Activated CD4-positive, alpha-beta memory T cell treated with anti-CD3 and anti-CD28 coated beads for 36 hours (primary cell): ENCODE results near the gene TFAP2B. TPM values are rescaled to one million over a fixed set of nuclear protein-coding genes. Genes with fewer than 3 reads are reported as not detected.

Source experiments
- CTCF ChIA-PET: fragments of 350-600 bp; sonication (Branson Sonifier 250); formaldehyde crosslinking; loops from one replicate; lab custom pipeline; 2021; ENCODE audit warnings: antibody characterized with exemption, inconsistent platforms; lab: Charles Lee
- POLR2A ChIA-PET: fragments of 350-600 bp; sonication (Branson Sonifier 250); formaldehyde crosslinking; loops from one replicate; lab custom pipeline; 2021; ENCODE audit warnings: antibody characterized with exemption; lab: Charles Lee
- DNase-seq: peaks from one replicate; pipeline ENCODE4 v3.0.0-alpha.2; 2020
- H3K27ac Mint-ChIP-seq: one replicate; pipeline ENCODE4 v1.8.0; 2021; ENCODE audit warnings: mixed read lengths
- H3K27me3 Mint-ChIP-seq: one replicate; pipeline ENCODE4 v1.8.0; 2021; ENCODE audit warnings: mixed read lengths
- H3K36me3 Mint-ChIP-seq: one replicate; pipeline ENCODE4 v1.8.0; 2021; ENCODE audit warnings: mixed read lengths
- H3K4me1 Mint-ChIP-seq: one replicate; pipeline ENCODE4 v1.8.0; 2021; ENCODE audit warnings: low read depth, mixed read lengths
- H3K4me3 Mint-ChIP-seq: one replicate; pipeline ENCODE4 v1.8.0; 2021; ENCODE audit warnings: mild to moderate bottlenecking, mixed read lengths
- H3K9me3 Mint-ChIP-seq: one replicate; pipeline ENCODE4 v1.8.0; 2021; ENCODE audit warnings: mixed read lengths
- intact Hi-C: fragments of 100-400 bp; cut with micrococcal nuclease; formaldehyde crosslinking; loops from one replicate; pipeline ENCODE4 v1.15.1; 2023
- total RNA-seq, 2 experiments: library from RNA; stranded (reverse); gene quantifications; one replicate each; pipeline ENCODE4 v1.2.3, GENCODE V29; 2021

The TFAP2B gene
- total RNA-seq: not detected

GRCh38 chr6:50818673-50819072 lies at the start of gene TFAP2B:
Gene TFAP2B, plus strand, starts transcription at chr6:50818871. Its CDS starts 21 bp downstream, at chr6:50818892.
- no peak within 1 kb of the TSS for H3K27ac Mint-ChIP-seq
- ChIA-PET POLR2A (no interaction called here), CTCF (interaction anchor here (0.8 to 1.3 kb wide), 2 partner anchors 11 to 1201 kb away, joined by 3 to 4 read pairs; no protein-coding TSS in a partner anchor)
- no peak for DNase-seq
- no peaks in the 10 kb centered on the region for H3K9me3 Mint-ChIP-seq
- intact Hi-C loops: loop anchor here (5.0 kb wide), 1 partner anchor 534 kb away; no protein-coding TSS in a partner anchor
- no peak within 1 kb of the TSS for H3K4me3 Mint-ChIP-seq
- H3K36me3 Mint-ChIP-seq: no peaks in the 10 kb centered on the region
- H3K4me1 Mint-ChIP-seq: peaks cover 15% of the 10 kb centered on the region
- H3K27me3 Mint-ChIP-seq: peaks cover 73% of the 10 kb centered on the region

GRCh38 chr6:50778696-50779095 lies 40.0 kb upstream of the TFAP2B start:
- intact Hi-C loops: no loop called here
- DNase-seq: no peak
- CTCF ChIA-PET: no interaction called here
- Mint-ChIP-seq H3K4me3 (no peak overlapping the region), H3K9me3 (peaks cover 5% of the 10 kb centered on the region), H3K27me3 (no peaks in the 10 kb centered on the region), H3K36me3 (no peaks in the 10 kb centered on the region), H3K4me1 (no peaks in the 10 kb centered on the region), H3K27ac (no peak overlapping the region)
- POLR2A ChIA-PET: no interaction called here

GRCh38 chr6:50780382-50780781 lies 38.3 kb upstream of the TFAP2B start:
- CTCF ChIA-PET: no interaction called here
- H3K36me3 Mint-ChIP-seq: no peaks in the 10 kb centered on the region
- no peak for DNase-seq
- no peak overlapping the region for H3K27ac Mint-ChIP-seq
- H3K4me1 Mint-ChIP-seq: no peaks in the 10 kb centered on the region
- intact Hi-C loops: no loop called here
- no peaks in the 10 kb centered on the region for H3K27me3 Mint-ChIP-seq
- H3K9me3 Mint-ChIP-seq: peaks cover 5% of the 10 kb centered on the region
- POLR2A ChIA-PET: no interaction called here
- H3K4me3 Mint-ChIP-seq: no peak overlapping the region

GRCh38 chr6:50785921-50786320 lies 32.8 kb upstream of the TFAP2B start:
- ChIA-PET CTCF (no interaction called here), POLR2A (no interaction called here)
- H3K36me3 Mint-ChIP-seq: no peaks in the 10 kb centered on the region
- no peak overlapping the region for H3K4me3 Mint-ChIP-seq
- DNase-seq: no peak
- no peak overlapping the region for H3K27ac Mint-ChIP-seq
- H3K27me3 Mint-ChIP-seq: no peaks in the 10 kb centered on the region
- intact Hi-C loops: no loop called here
- no peaks in the 10 kb centered on the region for H3K4me1 Mint-ChIP-seq
- no peaks in the 10 kb centered on the region for H3K9me3 Mint-ChIP-seq

- H3K9me3 Mint-ChIP-seq: no peaks in the 10 kb centered on the region
- ChIA-PET CTCF (no interaction called here), POLR2A (no interaction called here)
- DNase-seq: no peak
- H3K4me3 Mint-ChIP-seq: no peak overlapping the region
- intact Hi-C loops: loop anchor here (2.0 kb wide), 1 partner anchor 663 kb away; no protein-coding TSS in a partner anchor
- no peaks in the 10 kb centered on the region for H3K36me3 Mint-ChIP-seq
- no peaks in the 10 kb centered on the region for H3K4me1 Mint-ChIP-seq
- no peak overlapping the region for H3K27ac Mint-ChIP-seq
- no peaks in the 10 kb centered on the region for H3K27me3 Mint-ChIP-seq
Measured at GRCh38 chr6:50791900-50792508, 26.7 kb upstream of the TFAP2B start.

GRCh38 chr6:50792771-50793170 lies 25.9 kb upstream of the TFAP2B start:
- CTCF ChIA-PET: no interaction called here
- no peak overlapping the region for H3K4me3 Mint-ChIP-seq
- no peak for DNase-seq
- H3K9me3 Mint-ChIP-seq: no peaks in the 10 kb centered on the region
- no peaks in the 10 kb centered on the region for H3K4me1 Mint-ChIP-seq
- intact Hi-C loops: loop anchor here (2.0 kb wide), 1 partner anchor 664 kb away; no protein-coding TSS in a partner anchor
- POLR2A ChIA-PET: no interaction called here
- H3K36me3 Mint-ChIP-seq: no peaks in the 10 kb centered on the region
- no peak overlapping the region for H3K27ac Mint-ChIP-seq
- H3K27me3 Mint-ChIP-seq: no peaks in the 10 kb centered on the region

- Mint-ChIP-seq H3K27ac (no peak overlapping the region), H3K4me3 (no peak overlapping the region), H3K4me1 (no peaks in the 10 kb centered on the region), H3K36me3 (no peaks in the 10 kb centered on the region), H3K9me3 (no peaks in the 10 kb centered on the region), H3K27me3 (no peaks in the 10 kb centered on the region)
- ChIA-PET POLR2A (no interaction called here), CTCF (no interaction called here)
- no peak for DNase-seq
- intact Hi-C loops: no loop called here
Measured at GRCh38 chr6:50795574-50795973, 23.1 kb upstream of the TFAP2B start.

- peaks cover 3% of the 10 kb centered on the region for H3K9me3 Mint-ChIP-seq
- H3K27me3 Mint-ChIP-seq: peaks cover 1% of the 10 kb centered on the region
- DNase-seq: no peak
- no peak overlapping the region for H3K27ac Mint-ChIP-seq
- ChIA-PET POLR2A (no interaction called here), CTCF (no interaction called here)
- H3K4me1 Mint-ChIP-seq: no peaks in the 10 kb centered on the region
- intact Hi-C loops: no loop called here
- H3K4me3 Mint-ChIP-seq: no peak overlapping the region
- no peaks in the 10 kb centered on the region for H3K36me3 Mint-ChIP-seq
Measured at GRCh38 chr6:50804283-50804682, 14.4 kb upstream of the TFAP2B start.

GRCh38 chr6:50807035-50807434 lies 11.6 kb upstream of the TFAP2B start:
- no peaks in the 10 kb centered on the region for H3K36me3 Mint-ChIP-seq
- intact Hi-C loops: no loop called here

GRCh38 chr6:50815436-50816114 lies 3.1 kb upstream of the TFAP2B start:
- POLR2A ChIA-PET: no interaction called here
- CTCF ChIA-PET: interaction anchor here (0.6 to 0.8 kb wide), 2 partner anchors 9 to 508 kb away, joined by 3 to 4 read pairs; no protein-coding TSS in a partner anchor
- no peaks in the 10 kb centered on the region for H3K9me3 Mint-ChIP-seq

More at GRCh38 chr6:50807035-50807434, 11.6 kb upstream of the TFAP2B start:
- no peak for DNase-seq
- ChIA-PET CTCF (no interaction called here), POLR2A (no interaction called here)
- Mint-ChIP-seq H3K27ac (no peak overlapping the region), H3K9me3 (peaks cover 3% of the 10 kb centered on the region), H3K4me1 (no peaks in the 10 kb centered on the region), H3K4me3 (no peak overlapping the region), H3K27me3 (peaks cover 1% of the 10 kb centered on the region)

GRCh38 chr6:50816115-50816675 lies 2.5 kb upstream of the TFAP2B start:
- peak overlapping the region; percentile 74 for H3K4me3 Mint-ChIP-seq

More at GRCh38 chr6:50815436-50816114, 3.1 kb upstream of the TFAP2B start:
- peak overlapping the region; percentile 74 for H3K4me3 Mint-ChIP-seq
- intact Hi-C loops: loop anchor here (1.0 to 5.0 kb wide), 4 partner anchors 537 to 1234 kb away; no protein-coding TSS in a partner anchor
- H3K27ac Mint-ChIP-seq: no peak overlapping the region
- peaks cover 15% of the 10 kb centered on the region for H3K4me1 Mint-ChIP-seq
- no peak for DNase-seq
- H3K36me3 Mint-ChIP-seq: no peaks in the 10 kb centered on the region
- H3K27me3 Mint-ChIP-seq: peaks cover 50% of the 10 kb centered on the region

GRCh38 chr6:50816947-50817645 lies 1.6 kb upstream of the TFAP2B start:
- no peaks in the 10 kb centered on the region for H3K9me3 Mint-ChIP-seq
- no peak overlapping the region for H3K27ac Mint-ChIP-seq
- H3K4me3 Mint-ChIP-seq: no peak overlapping the region
- intact Hi-C loops: loop anchor here (1.0 to 5.0 kb wide), 3 partner anchors 535 to 1232 kb away; no protein-coding TSS in a partner anchor
- H3K36me3 Mint-ChIP-seq: no peaks in the 10 kb centered on the region
- H3K27me3 Mint-ChIP-seq: peaks cover 65% of the 10 kb centered on the region
- ChIA-PET POLR2A (no interaction called here), CTCF (no interaction called here)
- H3K4me1 Mint-ChIP-seq: peaks cover 15% of the 10 kb centered on the region
- no peak for DNase-seq

More at GRCh38 chr6:50816115-50816675, 2.5 kb upstream of the TFAP2B start:
- no peaks in the 10 kb centered on the region for H3K36me3 Mint-ChIP-seq
- CTCF ChIA-PET: interaction anchor here (0.6 to 0.8 kb wide), 2 partner anchors 9 to 507 kb away, joined by 3 to 4 read pairs; no protein-coding TSS in a partner anchor
- no peaks in the 10 kb centered on the region for H3K9me3 Mint-ChIP-seq
- DNase-seq: peak; percentile 71
- H3K27ac Mint-ChIP-seq: no peak overlapping the region
- intact Hi-C loops: loop anchor here (1.0 to 5.0 kb wide), 3 partner anchors 536 to 1233 kb away; no protein-coding TSS in a partner anchor
- POLR2A ChIA-PET: no interaction called here
- H3K27me3 Mint-ChIP-seq: peaks cover 56% of the 10 kb centered on the region
- H3K4me1 Mint-ChIP-seq: peaks cover 15% of the 10 kb centered on the region
